Stimulated activated CD8-positive, alpha-beta memory T cell treated with anti-CD3 and anti-CD28 coated beads, Interleukin-15, amount 100 ng/mL, for 1 hour (primary cell): ENCODE results near the gene SOCS3.
A peak's percentile ranks its signal among the peaks of the same experiment; 100 is the strongest.

Experiments used
- DNase-seq: peaks from one replicate; pipeline ENCODE4 v3.0.0-alpha.2; 2020; ENCODE audit warnings: low read depth

SOCS3 gene

GRCh38 chr17:78367193-78367592 is 7.3 kb upstream of the SOCS3 start:
- no peak for DNase-seq

- DNase-seq = no peak
Measured at GRCh38 chr17:78366109-78366848, 6.4 kb upstream of the SOCS3 start.

- no peak for DNase-seq
Measured at GRCh38 chr17:78365561-78366108, 5.8 kb upstream of the SOCS3 start.

GRCh38 chr17:78364436-78365281 is 4.8 kb upstream of the SOCS3 start:
- DNase-seq = no peak

GRCh38 chr17:78362671-78363070 is 2.8 kb upstream of the SOCS3 start:
- DNase-seq = no peak

GRCh38 chr17:78362232-78362631 is 2.4 kb upstream of the SOCS3 start:
- DNase-seq = no peak

GRCh38 chr17:78361225-78361701 is 1.4 kb upstream of the SOCS3 start:
- DNase-seq = no peak

- DNase-seq = peak; percentile 86
Measured at GRCh38 chr17:78360371-78361224, 721 bp upstream of the SOCS3 start.

GRCh38 chr17:78359321-78359996 is 418 bp downstream of the SOCS3 start:
- no peak for DNase-seq

- no peak for DNase-seq
Measured at GRCh38 chr17:78358538-78359320, 1.1 kb downstream of the SOCS3 start.

GRCh38 chr17:78357672-78358537 is 2.0 kb downstream of the SOCS3 start:
- no peak for DNase-seq

GRCh38 chr17:78357177-78357586 is 2.7 kb downstream of the SOCS3 start:
- no peak for DNase-seq

- DNase-seq = peak; percentile 70
Measured at GRCh38 chr17:78356101-78356713, 3.7 kb downstream of the SOCS3 start.

- no peak for DNase-seq
Measured at GRCh38 chr17:78355701-78356100, 4.2 kb downstream of the SOCS3 start.

- DNase-seq = no peak
Measured at GRCh38 chr17:78355045-78355641, 4.7 kb downstream of the SOCS3 start.

- no peak for DNase-seq
Measured at GRCh38 chr17:78353834-78354233, 6.0 kb downstream of the SOCS3 start.

- DNase-seq = no peak
Measured at GRCh38 chr17:78351449-78352006, 8.3 kb downstream of the SOCS3 start.

- no peak for DNase-seq
Measured at GRCh38 chr17:78349891-78350642, 9.8 kb downstream of the SOCS3 start.
